NAMALWA (cell line): ENCODE data around the gene SLC6A19.
"Not testable (repeated sequence)": the region's sequence is repeated elsewhere in the genome, so short reads cannot be mapped to it uniquely, and the experiment has no call there.

ENCODE experiments used
- DNase-seq: peaks from one replicate; pipeline ENCODE4 v3.0.0-alpha.2; 2015; ENCODE audit warnings: low spot score

Gene SLC6A19

GRCh38 chr5:1201327-1202025 lies at the start of gene SLC6A19:
Gene SLC6A19 (plus strand): TSS chr5:1201595. CDS start chr5:1201651, 56 bp downstream.
- DNase-seq, result no peak

DNA sequence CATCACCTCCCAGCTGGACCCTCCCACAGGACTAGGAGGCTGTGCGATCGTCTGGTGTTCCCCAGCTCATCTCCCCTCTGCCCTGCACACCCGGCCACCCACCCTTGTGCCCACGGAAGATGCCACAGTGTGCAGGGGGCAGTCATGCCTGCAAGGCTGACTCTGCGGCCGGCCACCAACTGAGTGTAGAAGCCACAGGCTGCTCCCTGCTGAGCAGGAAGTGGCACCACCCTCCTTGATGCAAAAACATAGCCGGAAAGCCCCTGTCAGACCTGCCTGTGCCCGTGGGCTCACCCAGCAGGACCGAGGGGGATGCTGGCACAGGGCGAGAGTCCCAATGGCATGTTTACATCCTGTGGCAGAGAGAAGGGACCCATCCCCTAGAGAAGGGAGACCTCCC lies 49.2 kb upstream of the SLC6A19 start:
- no peak for DNase-seq

DNA sequence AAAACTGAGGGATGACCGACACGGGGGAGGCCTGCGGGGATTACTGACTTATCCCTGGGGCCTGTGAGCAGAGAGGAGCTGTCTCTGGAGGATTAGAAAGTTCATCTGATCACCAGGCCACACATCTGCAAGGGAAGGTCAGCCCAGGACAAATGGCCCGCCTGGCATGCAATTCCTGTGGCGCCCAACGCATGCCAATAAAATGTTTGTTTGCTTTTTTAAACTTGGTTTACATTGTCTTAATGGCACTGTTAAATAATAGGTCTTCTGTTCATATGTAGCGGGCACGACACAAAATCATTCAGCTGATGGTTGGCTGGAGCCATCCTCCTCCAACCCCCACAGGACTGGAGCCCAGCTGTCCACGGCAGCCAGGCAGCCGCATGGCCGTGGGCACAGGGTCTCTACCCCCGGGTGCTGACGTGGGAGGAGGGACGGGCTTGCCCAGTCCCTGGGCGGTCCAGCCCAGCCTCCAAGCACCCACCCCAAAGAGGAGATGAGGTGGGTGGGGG lies 48.6 kb upstream of the SLC6A19 start:
- no peak for DNase-seq

GRCh38 chr5:1153428-1153827 lies 48.0 kb upstream of the SLC6A19 start:
- no peak for DNase-seq

DNA sequence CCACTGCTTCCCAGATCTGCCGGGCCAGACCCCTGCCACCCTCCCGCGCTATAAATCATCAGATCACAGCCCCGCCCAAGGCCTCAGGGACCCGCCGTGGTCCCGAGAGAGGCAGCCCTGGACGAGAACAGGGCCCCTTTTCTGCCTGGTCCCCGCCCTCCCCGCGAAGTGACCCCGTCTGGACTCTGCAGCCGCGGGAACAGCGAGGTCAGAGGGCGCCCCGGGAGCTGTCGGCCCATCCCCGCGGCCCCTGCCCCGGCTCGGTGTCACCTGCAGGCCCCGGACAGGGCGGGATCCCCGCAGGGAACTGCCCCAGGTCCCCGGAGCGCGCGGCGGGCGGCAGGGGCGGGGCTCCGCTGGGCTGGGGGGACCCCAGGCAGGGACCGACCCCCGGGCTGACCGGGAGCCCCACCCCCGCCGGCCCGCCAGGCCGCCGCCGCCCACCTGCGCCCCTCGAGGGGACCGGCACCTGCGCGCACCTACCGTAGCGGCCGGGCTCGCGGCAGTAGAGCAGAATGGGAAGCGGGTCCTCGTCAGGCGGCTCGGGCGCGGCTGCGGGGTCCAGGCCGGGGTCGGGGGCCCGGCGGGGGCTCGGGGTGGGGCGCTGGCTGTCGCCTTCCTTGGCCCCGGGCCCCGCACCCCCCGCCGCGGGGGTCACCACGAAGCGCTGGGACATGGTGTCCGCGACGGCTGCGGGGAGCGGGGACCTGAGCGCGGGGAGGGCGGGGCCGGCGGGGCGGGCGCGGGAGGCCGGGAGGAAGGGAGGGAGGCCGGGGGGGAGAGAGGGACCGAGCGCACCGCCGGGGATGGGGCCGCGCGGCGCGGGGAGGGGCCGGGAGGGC lies 46.0 kb upstream of the SLC6A19 start:
- DNase-seq, result no peak

- DNase-seq, result no peak
Measured at GRCh38 chr5:1156033-1156753, 45.2 kb upstream of the SLC6A19 start.

DNA sequence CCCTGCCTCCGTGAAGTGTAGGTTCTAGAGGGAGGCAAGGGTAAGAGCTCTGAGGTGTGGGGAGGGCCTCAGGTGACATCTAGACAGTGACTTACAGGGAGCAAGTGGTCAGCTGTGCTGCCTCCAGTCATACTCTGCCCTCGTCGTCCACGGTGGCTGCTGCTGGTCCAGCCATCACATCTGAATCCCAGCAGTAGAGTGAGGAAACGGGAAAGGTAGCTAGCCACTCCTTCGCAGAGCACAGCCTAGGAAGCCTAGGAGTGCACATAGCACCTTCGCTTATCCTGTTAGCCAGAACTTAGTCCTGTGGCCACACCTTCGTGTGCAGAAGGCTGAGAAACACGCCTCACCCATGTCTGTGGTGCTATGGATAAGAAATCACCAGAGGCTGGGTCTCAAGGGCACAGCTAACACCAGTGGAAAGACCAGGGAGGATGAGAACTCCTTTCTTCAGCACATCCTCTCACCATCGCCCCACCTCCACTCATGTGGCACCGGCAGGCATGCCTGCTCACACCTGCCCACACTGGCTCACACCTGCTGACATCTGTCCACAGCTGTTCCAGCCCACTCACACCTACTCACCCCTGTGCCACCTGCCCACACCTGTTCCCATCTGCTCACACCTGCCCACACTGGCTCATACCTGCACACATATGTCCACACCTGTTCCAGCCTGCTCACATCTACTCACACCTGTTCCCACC lies 44.5 kb upstream of the SLC6A19 start:
- no peak for DNase-seq

- DNase-seq, result not testable (repeated sequence)
Measured at GRCh38 chr5:1157461-1157986, 43.9 kb upstream of the SLC6A19 start.

GRCh38 chr5:1158647-1159340 lies 42.6 kb upstream of the SLC6A19 start:
- DNase-seq, result no peak

- no peak for DNase-seq
Measured at GRCh38 chr5:1159341-1159675, 42.1 kb upstream of the SLC6A19 start.

GRCh38 chr5:1159774-1160406 lies 41.5 kb upstream of the SLC6A19 start:
- DNase-seq, result no peak

DNA sequence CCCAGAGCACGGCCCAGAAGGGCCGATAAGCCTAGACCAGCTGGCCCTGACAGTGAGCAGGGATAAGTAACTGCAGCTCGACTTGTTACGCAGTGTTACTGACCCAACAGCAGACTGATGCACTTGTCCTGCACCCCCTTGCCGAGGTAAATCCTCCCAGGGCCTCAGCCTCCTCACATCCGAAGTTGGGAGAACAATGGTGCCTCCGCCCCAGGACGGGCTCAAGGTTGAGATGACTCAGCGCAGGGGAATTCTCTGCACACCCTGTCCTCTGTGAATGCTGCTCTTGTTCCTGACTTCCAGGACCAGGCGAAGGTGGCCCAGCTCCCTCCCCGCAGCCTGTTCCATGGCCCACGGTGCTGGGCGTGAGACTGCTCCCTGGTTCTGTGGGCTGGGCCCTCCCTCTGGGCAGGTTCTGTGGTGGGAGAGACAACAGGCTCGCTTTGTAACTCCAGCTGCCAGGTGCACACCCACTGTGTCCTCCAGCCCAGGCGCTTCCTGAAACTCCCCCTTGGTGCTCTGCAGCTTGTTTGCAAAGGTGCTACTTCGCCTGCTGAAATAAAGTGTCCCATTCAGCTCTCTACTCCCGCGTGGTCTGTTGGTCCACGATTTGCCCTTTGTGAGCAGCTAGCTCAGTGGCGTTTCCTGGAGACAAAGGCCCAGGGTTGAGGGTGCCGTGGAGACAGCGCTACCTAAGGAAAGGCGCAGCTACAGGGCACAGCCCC lies 40.1 kb upstream of the SLC6A19 start:
- no peak for DNase-seq

- DNase-seq, result no peak
Measured at GRCh38 chr5:1161833-1162229, 39.6 kb upstream of the SLC6A19 start.

DNA sequence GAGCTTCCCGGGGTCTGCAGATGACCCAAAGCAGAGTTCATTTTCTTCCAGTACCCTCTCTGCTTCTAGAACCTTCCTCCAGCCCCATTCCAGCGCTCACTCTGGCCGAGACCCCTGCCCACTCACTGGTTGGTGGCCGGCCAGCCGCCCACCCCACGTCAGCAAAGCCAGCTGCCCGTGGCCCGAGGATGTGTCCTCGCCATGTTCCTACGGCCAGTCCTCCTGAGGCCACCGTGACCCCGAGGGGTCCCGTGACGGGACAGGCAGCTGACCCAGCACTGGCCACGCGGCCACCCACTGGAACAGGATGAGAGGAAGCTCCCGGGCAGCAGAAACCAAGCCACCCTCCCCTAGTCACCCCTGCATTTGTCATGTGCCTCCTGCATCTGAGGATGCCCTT lies 39.1 kb upstream of the SLC6A19 start:
- no peak for DNase-seq

DNA sequence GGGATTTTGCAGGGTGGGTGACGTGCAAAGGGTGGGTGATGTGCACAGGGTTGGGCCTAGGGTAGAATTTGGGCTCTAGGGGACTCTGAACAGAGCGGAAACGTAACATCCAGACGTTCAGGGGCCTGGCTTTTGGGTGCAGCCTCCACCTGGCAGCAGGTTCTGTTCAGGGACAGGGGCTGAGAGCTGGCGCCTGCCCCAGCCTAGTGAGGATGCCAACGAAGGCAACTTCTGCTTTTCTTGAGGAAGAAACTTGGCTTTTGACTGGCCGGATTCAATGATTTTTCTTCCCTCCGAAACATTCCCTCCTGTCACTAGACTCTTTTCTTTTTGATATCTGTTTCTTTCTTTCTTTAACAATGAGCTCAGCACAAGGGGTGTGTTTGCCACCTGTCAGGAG lies 38.6 kb upstream of the SLC6A19 start:
- no peak for DNase-seq

DNA sequence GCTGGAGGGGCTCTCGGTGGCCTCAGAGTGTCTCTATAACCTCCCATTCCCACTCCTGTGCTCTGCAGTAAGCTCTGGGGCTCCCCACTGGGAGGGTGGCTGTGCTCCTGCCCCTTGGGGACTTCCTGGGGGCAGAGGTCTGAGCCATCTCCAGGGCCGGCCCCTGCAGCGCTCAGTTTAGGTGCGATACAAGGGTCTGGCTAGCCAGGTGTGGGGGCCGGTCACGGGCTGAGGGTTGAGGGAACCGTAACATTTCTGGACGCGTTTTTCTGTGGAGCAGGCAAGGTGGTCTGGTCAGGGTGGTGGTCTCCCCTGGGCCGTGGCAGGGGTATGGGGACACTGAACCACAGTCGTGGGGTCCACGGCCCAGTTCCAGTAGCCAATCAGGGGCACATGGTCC lies 38.0 kb upstream of the SLC6A19 start:
- no peak for DNase-seq

DNA sequence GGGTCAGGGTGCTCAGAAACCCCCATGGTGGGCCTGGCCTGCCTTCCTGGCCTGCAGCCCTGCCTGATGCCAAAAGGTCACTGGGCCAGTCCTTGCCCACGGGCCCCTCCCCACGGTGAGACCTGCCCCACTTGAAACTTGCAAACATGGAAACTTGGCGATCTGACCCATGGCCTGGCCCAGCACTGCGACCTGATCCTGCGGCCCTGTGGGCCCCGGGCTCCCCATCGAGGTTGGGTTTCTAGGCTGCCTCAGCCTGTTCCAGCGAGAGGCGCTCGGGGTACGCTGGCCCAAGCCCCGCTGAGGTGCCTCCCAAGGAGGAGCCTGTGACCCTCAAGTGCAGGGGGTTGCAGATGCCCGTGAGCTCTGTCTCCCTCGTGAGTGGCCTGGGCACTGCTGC lies 37.5 kb upstream of the SLC6A19 start:
- DNase-seq, result no peak

GRCh38 chr5:1164696-1165630 lies 36.4 kb upstream of the SLC6A19 start:
- DNase-seq, result no peak

DNA sequence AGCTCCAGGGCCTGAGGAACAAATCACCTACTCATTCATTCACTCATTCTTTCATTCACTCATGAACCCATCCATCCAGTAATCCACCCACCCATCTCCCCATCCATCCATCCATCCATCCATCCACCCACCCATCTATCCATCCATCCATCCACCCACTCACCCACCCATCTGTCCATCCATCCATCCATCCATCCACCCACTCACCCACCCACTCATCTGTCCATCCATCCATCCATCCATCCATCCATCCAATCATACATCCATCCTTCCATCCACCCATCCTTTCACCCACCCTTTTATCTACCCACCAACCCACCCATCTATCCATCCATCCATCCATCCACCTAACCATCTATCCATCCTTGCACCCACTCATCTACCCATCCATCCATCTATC lies 35.5 kb upstream of the SLC6A19 start:
- DNase-seq, result no peak
